GM12892 (cell line): ENCODE results near the gene MCM3.

Experiments used
- POLR2A ChIP-seq: IDR thresholded peaks from 2 replicates; pipeline ENCODE4 v1.6.1; 2011; ENCODE audit warnings: low read depth, low read length, control low read depth
- POLR2AphosphoS5 ChIP-seq: IDR thresholded peaks from 2 replicates; pipeline ENCODE4 v1.6.1; 2011; ENCODE audit warnings: low read depth, low read length, control low read depth

GRCh38 chr6:52317211-52317610 is 32.7 kb upstream of the MCM3 start:
- TF ChIP-seq POLR2AphosphoS5 (no peak), POLR2A (no peak)
